KMS-11 (cell line): Measurements from ENCODE around the gene SLC6A6.

ENCODE experiments used
- H2AFZ ChIP-seq: fragments of 200-600 bp; sonication (generic); 2 replicates; pipeline ENCODE4 v1.6.1; 2016; ENCODE audit warnings: antibody characterized with exemption, mixed run types, low read depth
- H3K27ac ChIP-seq: fragments of 200-600 bp; sonication (generic); 2 replicates; pipeline ENCODE4 v1.6.1; 2016; ENCODE audit warnings: mild to moderate bottlenecking, mixed run types
- H3K27me3 ChIP-seq: fragments of 200-600 bp; sonication (generic); 2 replicates; pipeline ENCODE4 v1.6.1; 2017; ENCODE audit warnings: mild to moderate bottlenecking, low read depth, mixed run types, moderate library complexity; ENCODE audit not compliant: insufficient read depth
- H3K36me3 ChIP-seq: fragments of 200-600 bp; sonication (generic); 2 replicates; pipeline ENCODE4 v1.6.1; 2017; ENCODE audit warnings: mild to moderate bottlenecking, mixed run types; ENCODE audit not compliant: insufficient read depth
- H3K4me1 ChIP-seq: fragments of 200-600 bp; sonication (generic); 2 replicates; pipeline ENCODE4 v1.6.1; 2016; ENCODE audit warnings: mild to moderate bottlenecking, low read depth, mixed run types; ENCODE audit not compliant: poor library complexity, severe bottlenecking
- H3K4me2 ChIP-seq: fragments of 200-600 bp; sonication (generic); 2 replicates; pipeline ENCODE4 v1.7.0; 2016; ENCODE audit warnings: mild to moderate bottlenecking, mixed run types
- H3K4me3 ChIP-seq: fragments of 200-600 bp; sonication (generic); IDR thresholded peaks from 2 replicates; pipeline ENCODE4 v1.6.1; 2017; ENCODE audit warnings: low read depth, low read length, mixed read lengths; ENCODE audit not compliant: insufficient read depth
- H3K79me2 ChIP-seq: fragments of 200-600 bp; sonication (generic); 2 replicates; pipeline ENCODE4 v1.6.1; 2016; ENCODE audit warnings: low read depth, mixed run types; ENCODE audit not compliant: insufficient read depth
- H3K9ac ChIP-seq: fragments of 200-600 bp; sonication (generic); 2 replicates; pipeline ENCODE4 v1.6.1; 2016; ENCODE audit warnings: mild to moderate bottlenecking, mixed run types
- H4K20me1 ChIP-seq: fragments of 200-600 bp; sonication (generic); 2 replicates; pipeline ENCODE4 v1.6.1; 2016; ENCODE audit warnings: mild to moderate bottlenecking, mixed run types; ENCODE audit not compliant: insufficient read depth
- TF ChIP-seq, protein P1 (sequence below): fragments of 200-600 bp; sonication (generic); conservative IDR thresholded peaks from 2 replicates; pipeline ENCODE4 v1.6.1; 2017; ENCODE audit warnings: low read depth, mild to moderate bottlenecking, antibody characterized with exemption, low read length, moderate library complexity, mixed read lengths

The SLC6A6 gene

DNA sequence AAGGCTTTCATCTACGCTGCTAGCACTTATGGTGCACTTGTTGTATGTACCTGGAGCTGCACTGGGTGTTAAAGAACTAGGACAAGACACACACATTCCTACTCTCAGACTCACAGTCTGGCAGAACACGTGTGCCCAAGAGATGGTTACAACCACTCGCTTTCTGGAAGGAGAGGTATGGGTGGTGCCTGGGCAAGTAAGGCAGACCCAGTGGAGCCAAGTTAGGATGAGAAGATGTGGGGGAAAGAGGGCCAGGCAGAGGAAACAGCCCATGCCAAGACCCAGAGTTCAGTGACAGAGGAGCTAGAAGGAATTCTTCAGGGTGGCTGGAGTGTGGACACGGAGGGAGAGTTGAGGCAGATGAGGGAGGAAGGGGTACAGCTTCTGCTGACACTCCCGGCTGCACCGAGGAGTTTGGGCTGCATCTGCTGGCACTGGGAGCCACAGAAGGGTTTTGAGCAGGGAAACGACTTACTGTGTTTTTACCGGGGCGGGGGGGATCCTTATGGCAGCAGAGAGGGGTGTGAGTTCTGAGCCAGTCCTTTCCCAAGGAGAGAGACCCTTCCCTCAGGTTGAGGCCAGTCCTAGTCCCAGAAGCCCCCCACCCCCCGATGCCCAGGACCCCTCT lies 78.7 kb downstream of the SLC6A6 start:
- Histone ChIP-seq H3K4me1 (peaks cover 18% of the 10 kb centered on the region), H3K4me2 (no peak overlapping the region), H3K4me3 (no peak overlapping the region), H3K79me2 (no peaks in the 10 kb centered on the region), H3K27ac (no peak overlapping the region), H3K36me3 (no peaks in the 10 kb centered on the region), H4K20me1 (no peaks in the 10 kb centered on the region), H3K27me3 (no peaks in the 10 kb centered on the region), H2AFZ (no peak overlapping the region), H3K9ac (no peak overlapping the region)
- TF ChIP-seq, protein P1, sequence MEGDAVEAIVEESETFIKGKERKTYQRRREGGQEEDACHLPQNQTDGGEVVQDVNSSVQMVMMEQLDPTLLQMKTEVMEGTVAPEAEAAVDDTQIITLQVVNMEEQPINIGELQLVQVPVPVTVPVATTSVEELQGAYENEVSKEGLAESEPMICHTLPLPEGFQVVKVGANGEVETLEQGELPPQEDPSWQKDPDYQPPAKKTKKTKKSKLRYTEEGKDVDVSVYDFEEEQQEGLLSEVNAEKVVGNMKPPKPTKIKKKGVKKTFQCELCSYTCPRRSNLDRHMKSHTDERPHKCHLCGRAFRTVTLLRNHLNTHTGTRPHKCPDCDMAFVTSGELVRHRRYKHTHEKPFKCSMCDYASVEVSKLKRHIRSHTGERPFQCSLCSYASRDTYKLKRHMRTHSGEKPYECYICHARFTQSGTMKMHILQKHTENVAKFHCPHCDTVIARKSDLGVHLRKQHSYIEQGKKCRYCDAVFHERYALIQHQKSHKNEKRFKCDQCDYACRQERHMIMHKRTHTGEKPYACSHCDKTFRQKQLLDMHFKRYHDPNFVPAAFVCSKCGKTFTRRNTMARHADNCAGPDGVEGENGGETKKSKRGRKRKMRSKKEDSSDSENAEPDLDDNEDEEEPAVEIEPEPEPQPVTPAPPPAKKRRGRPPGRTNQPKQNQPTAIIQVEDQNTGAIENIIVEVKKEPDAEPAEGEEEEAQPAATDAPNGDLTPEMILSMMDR: no peak

DNA sequence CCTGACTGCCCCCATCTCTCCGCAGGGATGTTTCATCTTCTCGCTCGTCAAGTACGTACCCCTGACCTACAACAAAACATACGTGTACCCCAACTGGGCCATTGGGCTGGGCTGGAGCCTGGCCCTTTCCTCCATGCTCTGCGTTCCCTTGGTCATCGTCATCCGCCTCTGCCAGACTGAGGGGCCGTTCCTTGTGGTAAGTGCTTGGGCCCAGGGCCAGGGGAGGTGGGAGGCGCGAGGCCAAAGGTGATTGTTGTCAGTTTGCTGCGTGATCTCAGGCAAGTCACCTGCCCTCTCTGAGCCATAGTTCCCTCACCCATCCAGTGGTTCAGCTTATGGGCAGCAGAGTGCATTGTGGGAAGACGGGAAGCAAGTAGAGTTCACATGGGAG lies 79.2 kb downstream of the SLC6A6 start:
- Histone ChIP-seq H3K79me2 (no peaks in the 10 kb centered on the region), H3K36me3 (no peaks in the 10 kb centered on the region), H3K9ac (no peak overlapping the region), H3K4me3 (no peak overlapping the region), H4K20me1 (no peaks in the 10 kb centered on the region), H3K27ac (no peak overlapping the region), H3K4me1 (peaks cover 22% of the 10 kb centered on the region), H3K4me2 (no peak overlapping the region), H3K27me3 (no peaks in the 10 kb centered on the region), H2AFZ (no peak overlapping the region)
- TF ChIP-seq, protein P1: no peak

DNA sequence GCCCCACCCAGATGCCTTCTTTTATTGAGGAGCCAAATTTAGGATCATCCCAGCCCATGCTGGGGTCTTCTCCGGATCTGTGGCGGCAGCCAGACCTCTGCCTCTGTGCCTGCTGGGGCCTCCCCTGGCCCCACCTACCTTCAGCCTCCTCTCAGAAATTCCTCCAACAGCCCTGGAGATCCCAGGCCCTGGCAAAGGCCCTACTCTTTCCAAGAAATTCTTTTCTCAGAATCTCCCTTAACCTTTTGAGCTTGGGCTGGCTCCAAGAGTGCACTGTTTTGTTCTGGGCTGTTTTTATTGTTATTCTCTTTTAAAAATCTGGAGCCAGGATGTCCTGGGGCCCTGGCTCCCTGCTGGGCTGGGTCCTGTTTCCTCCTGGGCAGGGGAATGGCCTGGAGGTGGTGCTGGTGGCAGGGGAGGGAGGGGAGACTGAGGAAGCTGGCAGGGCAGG lies 79.9 kb downstream of the SLC6A6 start:
- Histone ChIP-seq H3K27me3 (no peaks in the 10 kb centered on the region), H3K9ac (no peak overlapping the region), H3K36me3 (no peaks in the 10 kb centered on the region), H3K4me2 (no peak overlapping the region), H3K27ac (no peak overlapping the region), H4K20me1 (no peaks in the 10 kb centered on the region), H3K4me3 (no peak overlapping the region), H3K79me2 (no peaks in the 10 kb centered on the region), H2AFZ (no peak overlapping the region), H3K4me1 (peaks cover 28% of the 10 kb centered on the region)
- TF ChIP-seq, protein P1: no peak

DNA sequence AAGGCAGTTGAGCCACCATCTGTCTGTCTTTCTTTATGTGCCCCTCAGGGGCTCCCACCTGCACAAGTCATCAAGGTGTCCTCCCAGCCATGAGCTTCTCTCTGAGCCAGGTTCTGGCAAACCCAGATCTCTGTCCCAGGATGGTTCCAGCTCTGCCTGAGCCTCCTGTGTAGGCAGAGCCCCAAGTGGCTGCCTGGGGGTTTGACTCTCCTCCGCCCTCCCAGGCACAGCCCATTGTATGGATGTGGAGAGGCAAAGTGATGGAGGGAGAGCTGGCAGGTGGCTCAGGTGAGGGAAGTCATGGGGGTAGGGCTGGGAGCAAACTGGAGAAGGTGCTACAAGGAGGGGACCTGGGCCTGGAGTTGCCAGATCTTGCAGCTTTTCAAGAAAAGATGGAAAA lies 80.9 kb downstream of the SLC6A6 start:
- Histone ChIP-seq H3K36me3 (no peaks in the 10 kb centered on the region), H3K4me2 (no peak overlapping the region), H3K27ac (no peak overlapping the region), H3K4me3 (no peak overlapping the region), H3K27me3 (no peaks in the 10 kb centered on the region), H3K79me2 (no peaks in the 10 kb centered on the region), H3K4me1 (peaks cover 38% of the 10 kb centered on the region), H3K9ac (no peak overlapping the region), H4K20me1 (no peaks in the 10 kb centered on the region), H2AFZ (no peak overlapping the region)
- TF ChIP-seq, protein P1: no peak
